8988T (cell line): ENCODE results near the gene SLC6A3.

Source experiments
- DNase-seq: peaks from one replicate; pipeline ENCODE4 v3.0.0; 2011

Gene SLC6A3

DNA sequence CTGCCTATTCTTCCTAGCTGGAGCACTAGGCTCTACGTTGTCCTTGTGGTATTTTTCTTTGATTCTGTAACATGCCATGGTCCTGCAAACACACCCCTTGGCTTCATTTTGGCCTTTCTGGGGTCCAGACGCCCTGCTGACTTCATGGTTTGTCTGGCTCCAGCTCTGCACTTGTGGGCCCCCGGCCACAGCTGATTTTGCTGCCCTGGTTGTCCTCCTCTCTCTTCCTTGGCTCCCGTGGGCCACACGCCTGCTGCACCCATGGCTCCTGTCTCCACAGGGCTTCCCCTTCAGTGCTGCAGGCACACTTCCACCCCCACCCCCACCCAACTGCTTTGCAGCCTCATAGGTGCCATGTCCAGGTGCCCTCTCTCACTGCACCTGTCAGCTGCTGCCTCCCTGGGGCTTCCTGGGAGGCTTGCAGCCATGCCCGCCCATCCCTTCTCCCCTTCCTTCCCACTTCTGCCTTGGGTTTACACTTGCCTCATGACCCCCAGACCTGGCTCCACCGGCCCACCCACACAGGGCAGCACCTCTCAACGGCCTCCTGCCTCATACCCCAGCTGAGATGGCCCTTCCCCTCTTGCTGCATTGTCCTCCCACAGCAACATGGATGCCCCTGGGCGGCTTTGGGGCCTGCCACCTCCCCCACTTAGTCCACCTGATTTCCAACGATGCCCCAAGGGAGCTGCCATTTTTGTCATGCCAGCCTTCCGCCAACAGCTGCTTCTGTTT is 25.6 kb downstream of the SLC6A3 start:
- no peak for DNase-seq

DNA sequence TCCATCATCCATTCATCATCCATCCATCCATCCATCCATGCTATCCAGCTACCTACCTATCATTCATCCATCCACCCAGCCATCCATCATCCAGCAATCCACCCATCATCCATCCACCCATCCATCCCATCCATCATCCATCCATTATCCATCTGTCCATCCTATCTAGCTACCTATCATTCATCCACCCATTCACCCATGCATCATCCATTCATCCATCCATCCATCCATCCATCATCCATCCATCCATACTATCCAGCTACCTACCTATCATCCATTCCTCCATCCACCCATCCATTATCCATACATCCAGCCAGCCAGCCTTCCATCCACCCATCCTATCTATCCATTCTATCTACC is 26.3 kb downstream of the SLC6A3 start:
- no peak for DNase-seq

GRCh38 chr5:1418238-1418920 is 26.9 kb downstream of the SLC6A3 start:
- no peak for DNase-seq

- no peak for DNase-seq
Observed at GRCh38 chr5:1417586-1418225, 27.5 kb downstream of the SLC6A3 start.

DNA sequence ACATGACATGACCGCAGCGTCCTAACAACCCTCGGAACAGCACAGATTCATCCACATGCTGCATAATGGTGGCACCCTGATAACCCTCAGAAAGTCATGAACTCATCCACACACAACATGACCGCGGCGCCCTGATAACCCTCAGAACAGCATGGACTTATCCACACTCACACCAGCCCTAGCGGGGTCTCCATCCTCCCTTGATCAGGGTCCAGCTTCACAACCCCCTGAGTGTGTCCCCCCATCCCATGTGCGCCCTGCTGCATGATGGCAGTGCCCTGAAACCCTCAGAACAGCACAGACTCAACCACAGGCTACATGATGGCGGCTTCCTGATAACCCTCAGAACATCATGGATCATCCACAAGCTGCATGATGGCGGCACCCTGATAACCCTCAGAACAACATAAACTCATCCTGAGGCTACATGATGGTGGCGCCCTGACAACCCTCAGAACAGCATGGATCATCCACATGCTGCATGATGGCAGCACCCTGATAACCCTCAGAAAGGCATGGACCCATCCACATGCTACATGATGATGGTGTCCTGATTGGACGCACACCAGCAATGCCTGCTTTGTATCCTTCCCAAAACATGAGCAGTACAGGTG is 28.3 kb downstream of the SLC6A3 start:
- DNase-seq = no peak

- no peak for DNase-seq
Observed at GRCh38 chr5:1415626-1416360, 29.4 kb downstream of the SLC6A3 start.

DNA sequence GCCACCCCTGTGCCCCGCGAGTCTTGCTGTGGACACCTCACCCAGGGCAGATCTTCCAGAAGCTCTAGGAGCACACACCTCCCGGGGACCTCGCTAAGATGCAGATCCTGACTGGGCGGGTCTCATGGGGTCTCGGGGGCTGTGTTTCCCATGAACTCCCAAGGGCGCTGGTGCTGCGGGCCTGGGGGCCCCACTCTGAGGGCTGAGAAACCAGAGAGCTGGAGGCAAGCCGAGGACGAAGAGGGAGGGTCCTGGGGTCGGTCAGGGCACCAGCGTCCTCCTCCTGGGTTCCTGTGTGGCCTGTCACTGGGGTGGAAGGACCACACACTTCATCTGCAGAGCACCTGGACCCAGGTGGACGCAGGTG is 30.2 kb downstream of the SLC6A3 start:
- no peak for DNase-seq

DNA sequence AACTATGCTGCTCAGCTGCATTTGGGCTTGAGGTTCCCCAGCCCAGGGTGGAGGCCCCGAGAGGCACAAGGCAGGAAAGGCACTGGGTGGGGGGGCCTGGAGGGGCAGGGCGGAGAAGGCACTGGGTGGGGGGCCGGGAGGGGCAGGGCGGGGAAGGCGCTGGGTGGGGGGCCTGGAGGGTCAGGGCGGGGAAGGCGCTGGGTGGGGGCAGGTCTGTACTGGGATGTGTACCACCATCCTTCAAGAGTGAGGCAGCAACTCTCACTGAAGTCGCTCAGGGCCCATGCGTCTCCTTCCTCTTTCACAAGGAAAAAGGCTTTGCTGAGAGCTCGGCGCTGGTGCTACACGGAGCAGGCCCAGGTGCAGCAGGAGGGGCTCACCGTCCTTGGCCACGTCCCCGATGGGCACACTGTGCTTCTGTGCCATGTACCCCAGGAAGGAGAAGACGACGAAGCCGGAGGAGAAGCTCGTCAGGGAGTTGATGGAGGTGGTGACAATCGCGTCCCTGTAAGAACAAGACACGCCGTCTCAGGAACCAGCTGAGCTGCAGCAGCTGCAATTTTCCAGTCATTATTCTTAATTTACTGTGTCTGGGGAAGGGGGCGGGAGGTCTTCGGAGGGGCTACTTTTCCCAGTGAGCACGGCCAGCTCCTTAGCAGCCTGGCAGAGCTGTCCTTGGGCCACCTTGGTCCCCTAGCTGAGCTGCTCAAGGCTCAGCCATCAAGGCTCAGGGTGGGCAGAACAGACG is 30.8 kb downstream of the SLC6A3 start:
- DNase-seq = no peak

- no peak for DNase-seq
Observed at GRCh38 chr5:1413611-1414241, 31.5 kb downstream of the SLC6A3 start.

DNA sequence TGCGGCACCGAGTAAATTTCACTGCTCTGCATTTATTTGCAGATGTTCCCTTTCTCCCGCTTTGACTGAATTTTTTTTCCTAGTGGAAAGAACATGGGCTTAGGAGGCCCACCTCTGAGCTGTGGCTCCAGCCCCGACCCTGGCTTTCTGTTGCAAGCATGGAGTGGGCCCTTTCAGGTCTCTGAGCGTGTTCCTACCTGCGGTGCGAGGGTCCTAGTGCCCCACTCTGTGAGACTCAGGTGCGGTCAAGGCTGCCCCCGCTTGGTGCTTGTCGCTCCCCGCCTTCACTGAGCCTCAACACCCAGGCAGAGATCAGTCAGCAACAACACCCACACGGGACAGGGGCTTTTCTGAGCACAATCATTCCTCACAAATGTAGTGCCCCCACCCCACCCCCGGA is 32.0 kb downstream of the SLC6A3 start:
- no peak for DNase-seq

- no peak for DNase-seq
Observed at GRCh38 chr5:1412621-1413020, 32.6 kb downstream of the SLC6A3 start.

GRCh38 chr5:1412163-1412562 is 33.1 kb downstream of the SLC6A3 start:
- DNase-seq = no peak

GRCh38 chr5:1411099-1411498 is 34.1 kb downstream of the SLC6A3 start:
- DNase-seq = no peak

GRCh38 chr5:1410156-1411014 is 34.9 kb downstream of the SLC6A3 start:
- no peak for DNase-seq

DNA sequence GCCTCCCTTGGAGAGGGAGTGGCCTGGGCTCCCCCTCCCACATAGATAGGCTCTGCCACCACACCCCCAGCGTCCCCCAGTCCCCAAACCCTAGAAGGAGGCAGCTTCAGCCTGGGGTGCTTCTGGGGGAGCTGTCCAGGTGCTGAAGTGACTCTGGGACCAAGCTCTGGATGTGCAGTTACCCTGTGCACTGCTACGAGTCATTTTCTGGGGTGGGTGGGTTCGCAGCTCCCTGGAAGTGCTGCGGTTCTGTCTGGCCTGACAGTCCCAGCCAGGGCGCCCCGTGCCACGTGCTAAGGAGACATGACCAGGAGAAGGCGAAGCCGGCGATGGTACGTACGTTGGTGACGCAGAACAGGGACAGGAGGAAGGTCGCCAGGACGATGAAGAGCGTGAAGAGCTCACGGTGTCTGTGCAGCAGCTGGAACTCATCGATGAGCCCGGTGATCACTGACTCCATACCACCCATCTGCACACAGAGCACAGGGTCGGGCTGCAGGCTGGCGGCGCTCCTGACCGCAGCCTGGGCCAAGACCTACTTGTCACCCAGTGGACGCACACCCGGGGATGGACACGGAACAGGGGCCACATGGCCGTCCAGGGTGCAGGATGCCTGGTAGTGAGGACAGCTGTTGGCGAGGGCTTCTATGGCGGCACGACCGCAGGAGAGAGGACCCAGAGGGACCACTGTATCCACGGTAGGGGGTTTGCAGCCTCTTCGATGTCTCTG is 35.7 kb downstream of the SLC6A3 start:
- DNase-seq = no peak

- no peak for DNase-seq
Observed at GRCh38 chr5:1406681-1407640, 38.3 kb downstream of the SLC6A3 start.

GRCh38 chr5:1405539-1406530 is 39.4 kb downstream of the SLC6A3 start:
- DNase-seq = no peak

GRCh38 chr5:1405121-1405520 is 40.1 kb downstream of the SLC6A3 start:
- DNase-seq = no peak
